Heart left ventricle (tissue), 16 donors: ENCODE measurements around the gene IL1RAP. TPM values are rescaled to one million over a fixed set of nuclear protein-coding genes. Genes with fewer than 3 reads are reported as not detected.
"Not testable (repeated sequence)": the region's sequence is repeated elsewhere in the genome, so short reads cannot be mapped to it uniquely, and the experiment has no call there.

Experiments used
- ATAC-seq, 4 donors: fragments of 200-7000 bp; cut with Tn5 transposase; one replicate each; pipeline ENCODE4 v1.9.1; 2020 to 2022; ENCODE audit warnings: moderate library complexity in 4 of 4, mild to moderate bottlenecking in 3 of 4, moderate number of reproducible peaks in 1 of 4
- DNase-seq, 5 donors: peaks; one replicate each; pipeline ENCODE4 v3.0.0-alpha.2; 2020
- H3K27ac ChIP-seq, 12 donors: fragments of 200-600 bp; sonication (generic) in 4 of 12; one replicate each; pipeline versions ENCODE4 v1.5.0 to v1.8.0; 2016 to 2022; ENCODE audit warnings: mild to moderate bottlenecking in 2 of 12
- H3K27me3 ChIP-seq, 9 donors: fragments of 200-600 bp; sonication (generic) in 2 of 9; one replicate each; pipeline versions ENCODE4 v1.5.1 to v1.8.0; 2016 to 2022; ENCODE audit warnings: mild to moderate bottlenecking in 3 of 9
- H3K36me3 ChIP-seq, 9 donors: fragments of 200-600 bp; sonication (generic) in 2 of 9; one replicate each; pipeline versions ENCODE4 v1.5.0 to v1.8.0; 2018 to 2022; ENCODE audit warnings: mild to moderate bottlenecking in 2 of 9
- H3K4me1 ChIP-seq, 12 donors: fragments of 200-600 bp; sonication (generic) in 4 of 12; one replicate each; pipeline versions ENCODE4 v1.5.0 to v1.8.0; 2016 to 2022; ENCODE audit warnings: mild to moderate bottlenecking in 3 of 12
- H3K4me3 ChIP-seq, 12 donors: fragments of 200-600 bp; sonication (generic) in 4 of 12; one replicate each; pipeline versions ENCODE4 v1.5.0 to v1.8.0; 2017 to 2022; ENCODE audit warnings: mild to moderate bottlenecking in 9 of 12, moderate library complexity in 4 of 12
- H3K9me3 ChIP-seq, 12 donors: fragments of 200-600 bp; sonication (generic) in 4 of 12; one replicate each; pipeline versions ENCODE4 v1.5.0 to v1.8.0; 2016 to 2022; ENCODE audit warnings: mild to moderate bottlenecking in 1 of 12
- CTCF ChIP-seq, 12 donors: fragments of 200-600 bp; sonication (generic) in 4 of 12; IDR thresholded peaks; one replicate each; pipeline versions ENCODE4 v1.5.0 to v1.8.0; 2018 to 2022; ENCODE audit warnings: antibody characterized with exemption in 12 of 12, mild to moderate bottlenecking in 5 of 12
- POLR2A ChIP-seq, 2 donors: fragments of 450-650 bp; IDR thresholded peaks; one replicate each; pipeline ENCODE4 v1.6.1; 2017; ENCODE audit warnings: antibody characterized with exemption in 2 of 2, mild to moderate bottlenecking in 2 of 2, moderate library complexity in 2 of 2
- WGBS, 4 donors: extraction: QIAGEN DNeasy Blood & Tissue Kit in 2 of 4; methylation state at CpG; one replicate each; pipeline versions ENCODE4 v1.1.5 to v1.1.7; 2013 to 2018; 5-methylcytosine and 5-hydroxymethylcytosine counted together
- intact Hi-C, 10 donors: fragments of 100-400 bp; cut with DNase I; formaldehyde crosslinking; loops; one replicate each; pipeline versions ENCODE4 v1.11.1 to v1.14.2; 2022
- polyA plus RNA-seq, 2 donors: library from polyadenylated mRNA; stranded (reverse); fragments of 200-250 nt; gene quantifications; one replicate each; pipeline ENCODE4 v1.2.3, GENCODE V29; 2013
- total RNA-seq, 9 donors: library from RNA; depleted of rRNA in 2 of 9; stranded (reverse); fragments of >200 nt in 2 of 9; fragmentation: NEBNext Ultra II Directional in 3 of 9; extraction: Animal tissue kit (Norgen Biotek cat#: 25700) in 3 of 9; gene quantifications; one replicate each; pipeline versions ENCODE4 v1.1.0 to v1.2.4, GENCODE V29; 2016 to 2023
- donor health status: ischemic (EF 13 %, LVEDD 7.1; RV severe dilation, severe dysfunction).
- donor health status: healthy with polysubstance abuse.
- donor health status: DM: no; HTN: yes; CAD: no.
- donor health status: DM: no; HTN: no; CAD: no.
- donor health status: ischemic (EF 25% LVEDD 6.9; RV normal size, moderate dysfunction).
- donor health status: ischemic (EF 25% LVEDD 5.7; RV mildly dilated, moderate dysfunction).
- donor health status: healthy.
- donor health status: DM: yes; HTN: yes; CAD: no.
- donor health status: ischemic (EF 35%, LVEDD 5.7; RV mildly dilated, moderate dysfunction).
- donor health status: nonischemic (EF 11% LVEDD 7.7; RV severe dilation, severe dysfunction).
- donor health status: DM: yes; HTN: yes; CAD: no.
- donor health status: PGD.
- donor health status: ischemic (EF 29% LVEDD 5.4; RV normal size, mild dysfunction).
- donor health status: nonischemic (EF 23%, LVEDD 6.1; RV moderate dilation, normal function).

The IL1RAP gene
- total and polyA plus RNA-seq, 11 donors = 1.6 to 16.4 (median 8.2) TPM

GRCh38 chr3:190517687-190518086 is 3.8 kb downstream of the IL1RAP start:
- H3K9me3 ChIP-seq = no peaks in the 10 kb centered on the region
- no peak overlapping the region for H3K27ac ChIP-seq
- H3K4me1 ChIP-seq = peaks cover 0 to 34% (median 8%) of the 10 kb centered on the region in 12 donors
- WGBS, 4 donors = 88 to 92% (median 90%) methylated on average over 3 of the region's 3 CpGs
- TF ChIP-seq POLR2A (IDR thresholded peaks at IDR 0.05) (no peak), CTCF (IDR thresholded peaks at IDR 0.05) (no peak)
- intact Hi-C loops = loop anchor here in 5 of 10 donors (10.0 kb wide), 1 partner anchor 177 kb away; no protein-coding TSS in a partner anchor
- H3K4me3 ChIP-seq = no peak overlapping the region
- DNase-seq = no peak
- no peak for ATAC-seq
- H3K27me3 ChIP-seq = no peaks in the 10 kb centered on the region
- no peaks in the 10 kb centered on the region for H3K36me3 ChIP-seq

GRCh38 chr3:190518531-190518930 is 4.6 kb downstream of the IL1RAP start:
- intact Hi-C loops = loop anchor here in 5 of 10 donors (10.0 kb wide), 1 partner anchor 176 kb away; no protein-coding TSS in a partner anchor
- H3K4me1 ChIP-seq = peaks cover 0 to 26% (median 5%) of the 10 kb centered on the region in 12 donors
- not testable (repeated sequence) for H3K36me3 ChIP-seq, H3K9me3 ChIP-seq, DNase-seq, H3K4me3 ChIP-seq, H3K27ac ChIP-seq, ATAC-seq, H3K27me3 ChIP-seq
- 89 to 93% (median 91%) methylated on average over 4 of the region's 4 CpGs for WGBS, 4 donors

- H3K36me3 ChIP-seq = no peaks in the 10 kb centered on the region
- no peaks in the 10 kb centered on the region for H3K27me3 ChIP-seq
- H3K4me3 ChIP-seq = no peak overlapping the region
- 47 to 97% (median 47%) methylated on average over 1 of the region's 1 CpG for WGBS, 4 donors
- no peak for DNase-seq
- no peak for TF ChIP-seq POLR2A (IDR thresholded peaks at IDR 0.05)
- no peak for TF ChIP-seq CTCF (IDR thresholded peaks at IDR 0.05)
- peaks cover 0 to 5% (median 0%) of the 10 kb centered on the region in 12 donors for H3K9me3 ChIP-seq
- H3K27ac ChIP-seq = no peak overlapping the region
- no peak for ATAC-seq
- intact Hi-C loops = loop anchor here in 5 of 10 donors (10.0 kb wide), 1 partner anchor 175 kb away; no protein-coding TSS in a partner anchor
- H3K4me1 ChIP-seq = peaks cover 0 to 23% (median 5%) of the 10 kb centered on the region in 12 donors
Measured at GRCh38 chr3:190519886-190520285, 6.0 kb downstream of the IL1RAP start.

GRCh38 chr3:190521998-190522397 is 8.1 kb downstream of the IL1RAP start:
- Histone ChIP-seq H3K9me3 (peaks cover 0 to 5% (median 0%) of the 10 kb centered on the region in 12 donors), H3K4me1 (peaks cover 0 to 15% (median 1%) of the 10 kb centered on the region in 12 donors), H3K4me3 (no peak overlapping the region), H3K27me3 (no peaks in the 10 kb centered on the region), H3K36me3 (no peaks in the 10 kb centered on the region), H3K27ac (no peak overlapping the region)
- TF ChIP-seq CTCF (IDR thresholded peaks at IDR 0.05) (no peak), POLR2A (IDR thresholded peaks at IDR 0.05) (no peak)
- 78 to 87% (median 83%) methylated on average over 3 of the region's 3 CpGs for WGBS, 4 donors
- ATAC-seq = no peak
- DNase-seq = no peak
- intact Hi-C loops = no loop called here
